Sigmoid colon (tissue), 4 donors: ENCODE results near the gene OTUB2.

Source experiments
- EP300 ChIP-seq, 4 donors: sonication (generic); formaldehyde crosslinking; IDR thresholded peaks; one replicate each; pipeline ENCODE4 v1.6.1; 2017; ENCODE audit warnings: antibody characterized with exemption in 4 of 4
- POLR2A ChIP-seq, 2 donors: fragments of 450-650 bp; IDR thresholded peaks; one replicate each; pipeline ENCODE4 v1.6.1; 2016; ENCODE audit warnings: antibody characterized with exemption in 2 of 2, mild to moderate bottlenecking in 2 of 2, moderate library complexity in 2 of 2
- POLR2AphosphoS5 ChIP-seq, 4 donors: sonication (generic); formaldehyde crosslinking; IDR thresholded peaks; one replicate each; pipeline ENCODE4 v1.6.1; 2017; ENCODE audit warnings: antibody characterized with exemption in 4 of 4
- TF ChIP-seq, protein P1 (sequence below), 4 experiments: fragments of 450-650 bp in 3 of 4; fragments of 200-600 bp in 1 of 4; IDR thresholded peaks; one replicate each; pipeline ENCODE4 v1.5.1; 2016 to 2019; ENCODE audit warnings: antibody characterized with exemption in 4 of 4, mild to moderate bottlenecking in 3 of 4, moderate library complexity in 2 of 4

DNA sequence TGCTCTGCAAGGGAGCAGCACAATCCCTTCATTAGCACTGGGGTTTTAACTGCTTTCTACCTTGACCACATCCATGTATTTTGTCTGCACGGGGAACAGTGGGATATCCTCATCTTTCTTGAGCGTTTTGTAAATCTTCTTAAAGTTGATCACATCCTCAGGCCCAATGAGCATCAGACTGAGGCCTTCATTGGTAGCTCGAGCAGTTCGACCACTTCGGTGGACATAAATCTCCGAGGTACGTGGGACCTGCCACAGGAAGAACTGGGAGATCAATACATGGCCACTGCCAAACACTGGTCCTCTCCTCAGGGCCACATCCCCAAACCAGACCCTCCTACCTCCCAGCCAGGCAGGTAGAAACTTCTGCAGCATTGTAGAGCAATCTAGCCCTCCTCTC, 28.8 kb downstream of the OTUB2 start:
- TF ChIP-seq POLR2AphosphoS5 (IDR thresholded peaks at IDR 0.05) (no peak), POLR2A (IDR thresholded peaks at IDR 0.05) (no peak), EP300 (IDR thresholded peaks at IDR 0.05) (no peak)
- TF ChIP-seq, protein P1, sequence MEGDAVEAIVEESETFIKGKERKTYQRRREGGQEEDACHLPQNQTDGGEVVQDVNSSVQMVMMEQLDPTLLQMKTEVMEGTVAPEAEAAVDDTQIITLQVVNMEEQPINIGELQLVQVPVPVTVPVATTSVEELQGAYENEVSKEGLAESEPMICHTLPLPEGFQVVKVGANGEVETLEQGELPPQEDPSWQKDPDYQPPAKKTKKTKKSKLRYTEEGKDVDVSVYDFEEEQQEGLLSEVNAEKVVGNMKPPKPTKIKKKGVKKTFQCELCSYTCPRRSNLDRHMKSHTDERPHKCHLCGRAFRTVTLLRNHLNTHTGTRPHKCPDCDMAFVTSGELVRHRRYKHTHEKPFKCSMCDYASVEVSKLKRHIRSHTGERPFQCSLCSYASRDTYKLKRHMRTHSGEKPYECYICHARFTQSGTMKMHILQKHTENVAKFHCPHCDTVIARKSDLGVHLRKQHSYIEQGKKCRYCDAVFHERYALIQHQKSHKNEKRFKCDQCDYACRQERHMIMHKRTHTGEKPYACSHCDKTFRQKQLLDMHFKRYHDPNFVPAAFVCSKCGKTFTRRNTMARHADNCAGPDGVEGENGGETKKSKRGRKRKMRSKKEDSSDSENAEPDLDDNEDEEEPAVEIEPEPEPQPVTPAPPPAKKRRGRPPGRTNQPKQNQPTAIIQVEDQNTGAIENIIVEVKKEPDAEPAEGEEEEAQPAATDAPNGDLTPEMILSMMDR (IDR thresholded peaks at IDR 0.05), result no peak
